ENCODE results near the gene PSMG4.

DNA sequence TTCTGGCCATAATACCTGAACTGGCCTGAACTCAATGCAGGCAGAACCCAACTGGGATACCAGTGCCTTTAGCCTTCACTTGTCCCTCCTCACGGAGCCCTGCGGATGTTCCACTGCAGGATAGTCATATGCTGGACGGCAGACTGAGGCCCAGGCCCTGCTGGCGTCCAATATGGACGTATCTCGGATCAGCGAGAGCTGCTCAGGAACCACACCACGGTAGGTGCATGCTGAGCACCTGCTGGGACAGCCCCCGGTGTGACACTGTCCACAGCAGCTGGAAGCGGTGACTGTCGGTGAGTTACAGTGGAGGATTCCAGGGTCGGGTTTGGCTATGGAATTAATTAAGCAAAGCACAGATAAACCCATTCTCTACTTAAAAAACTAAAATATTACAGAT lies 48.7 kb downstream of the PSMG4 start:
- TF ChIP-seq, protein P1, sequence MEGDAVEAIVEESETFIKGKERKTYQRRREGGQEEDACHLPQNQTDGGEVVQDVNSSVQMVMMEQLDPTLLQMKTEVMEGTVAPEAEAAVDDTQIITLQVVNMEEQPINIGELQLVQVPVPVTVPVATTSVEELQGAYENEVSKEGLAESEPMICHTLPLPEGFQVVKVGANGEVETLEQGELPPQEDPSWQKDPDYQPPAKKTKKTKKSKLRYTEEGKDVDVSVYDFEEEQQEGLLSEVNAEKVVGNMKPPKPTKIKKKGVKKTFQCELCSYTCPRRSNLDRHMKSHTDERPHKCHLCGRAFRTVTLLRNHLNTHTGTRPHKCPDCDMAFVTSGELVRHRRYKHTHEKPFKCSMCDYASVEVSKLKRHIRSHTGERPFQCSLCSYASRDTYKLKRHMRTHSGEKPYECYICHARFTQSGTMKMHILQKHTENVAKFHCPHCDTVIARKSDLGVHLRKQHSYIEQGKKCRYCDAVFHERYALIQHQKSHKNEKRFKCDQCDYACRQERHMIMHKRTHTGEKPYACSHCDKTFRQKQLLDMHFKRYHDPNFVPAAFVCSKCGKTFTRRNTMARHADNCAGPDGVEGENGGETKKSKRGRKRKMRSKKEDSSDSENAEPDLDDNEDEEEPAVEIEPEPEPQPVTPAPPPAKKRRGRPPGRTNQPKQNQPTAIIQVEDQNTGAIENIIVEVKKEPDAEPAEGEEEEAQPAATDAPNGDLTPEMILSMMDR (IDR thresholded peaks at IDR 0.05) = no peak
- TF ChIP-seq, protein P2, sequence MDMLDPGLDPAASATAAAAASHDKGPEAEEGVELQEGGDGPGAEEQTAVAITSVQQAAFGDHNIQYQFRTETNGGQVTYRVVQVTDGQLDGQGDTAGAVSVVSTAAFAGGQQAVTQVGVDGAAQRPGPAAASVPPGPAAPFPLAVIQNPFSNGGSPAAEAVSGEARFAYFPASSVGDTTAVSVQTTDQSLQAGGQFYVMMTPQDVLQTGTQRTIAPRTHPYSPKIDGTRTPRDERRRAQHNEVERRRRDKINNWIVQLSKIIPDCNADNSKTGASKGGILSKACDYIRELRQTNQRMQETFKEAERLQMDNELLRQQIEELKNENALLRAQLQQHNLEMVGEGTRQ (IDR thresholded peaks at IDR 0.05) = no peak
- TF ChIP-seq POLR2A (IDR thresholded peaks at IDR 0.05; ENCODE audit: low read length) (no peak), CHD4 (IDR thresholded peaks at IDR 0.05; ENCODE audit: borderline replicate concordance) (no peak), RFX5 (IDR thresholded peaks at IDR 0.05) (no peak), RAD21 (conservative IDR thresholded peaks at IDR 0.05 in 1 of 2, IDR thresholded peaks at IDR 0.05 in 1 of 2) (no peak), CBX8 (IDR thresholded peaks at IDR 0.05) (no peak)
- TF ChIP-seq, protein P3, sequence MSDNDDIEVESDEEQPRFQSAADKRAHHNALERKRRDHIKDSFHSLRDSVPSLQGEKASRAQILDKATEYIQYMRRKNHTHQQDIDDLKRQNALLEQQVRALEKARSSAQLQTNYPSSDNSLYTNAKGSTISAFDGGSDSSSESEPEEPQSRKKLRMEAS (IDR thresholded peaks at IDR 0.05) = no peak
- TF ChIP-seq, protein P4, sequence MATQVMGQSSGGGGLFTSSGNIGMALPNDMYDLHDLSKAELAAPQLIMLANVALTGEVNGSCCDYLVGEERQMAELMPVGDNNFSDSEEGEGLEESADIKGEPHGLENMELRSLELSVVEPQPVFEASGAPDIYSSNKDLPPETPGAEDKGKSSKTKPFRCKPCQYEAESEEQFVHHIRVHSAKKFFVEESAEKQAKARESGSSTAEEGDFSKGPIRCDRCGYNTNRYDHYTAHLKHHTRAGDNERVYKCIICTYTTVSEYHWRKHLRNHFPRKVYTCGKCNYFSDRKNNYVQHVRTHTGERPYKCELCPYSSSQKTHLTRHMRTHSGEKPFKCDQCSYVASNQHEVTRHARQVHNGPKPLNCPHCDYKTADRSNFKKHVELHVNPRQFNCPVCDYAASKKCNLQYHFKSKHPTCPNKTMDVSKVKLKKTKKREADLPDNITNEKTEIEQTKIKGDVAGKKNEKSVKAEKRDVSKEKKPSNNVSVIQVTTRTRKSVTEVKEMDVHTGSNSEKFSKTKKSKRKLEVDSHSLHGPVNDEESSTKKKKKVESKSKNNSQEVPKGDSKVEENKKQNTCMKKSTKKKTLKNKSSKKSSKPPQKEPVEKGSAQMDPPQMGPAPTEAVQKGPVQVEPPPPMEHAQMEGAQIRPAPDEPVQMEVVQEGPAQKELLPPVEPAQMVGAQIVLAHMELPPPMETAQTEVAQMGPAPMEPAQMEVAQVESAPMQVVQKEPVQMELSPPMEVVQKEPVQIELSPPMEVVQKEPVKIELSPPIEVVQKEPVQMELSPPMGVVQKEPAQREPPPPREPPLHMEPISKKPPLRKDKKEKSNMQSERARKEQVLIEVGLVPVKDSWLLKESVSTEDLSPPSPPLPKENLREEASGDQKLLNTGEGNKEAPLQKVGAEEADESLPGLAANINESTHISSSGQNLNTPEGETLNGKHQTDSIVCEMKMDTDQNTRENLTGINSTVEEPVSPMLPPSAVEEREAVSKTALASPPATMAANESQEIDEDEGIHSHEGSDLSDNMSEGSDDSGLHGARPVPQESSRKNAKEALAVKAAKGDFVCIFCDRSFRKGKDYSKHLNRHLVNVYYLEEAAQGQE (IDR thresholded peaks at IDR 0.05) = no peak

Measured in A549 (cell line).